GM21526 (cell line): ENCODE measurements around the gene ADAM12.

ENCODE experiments used
- ATAC-seq: cut with Tn5 transposase; IDR thresholded peaks from one replicate; pipeline ENCODE4 v1.9.1; 2021; ENCODE audit warnings: moderate library complexity; ENCODE audit not compliant: unreplicated experiment, low FRiP score

ADAM12 gene

DNA sequence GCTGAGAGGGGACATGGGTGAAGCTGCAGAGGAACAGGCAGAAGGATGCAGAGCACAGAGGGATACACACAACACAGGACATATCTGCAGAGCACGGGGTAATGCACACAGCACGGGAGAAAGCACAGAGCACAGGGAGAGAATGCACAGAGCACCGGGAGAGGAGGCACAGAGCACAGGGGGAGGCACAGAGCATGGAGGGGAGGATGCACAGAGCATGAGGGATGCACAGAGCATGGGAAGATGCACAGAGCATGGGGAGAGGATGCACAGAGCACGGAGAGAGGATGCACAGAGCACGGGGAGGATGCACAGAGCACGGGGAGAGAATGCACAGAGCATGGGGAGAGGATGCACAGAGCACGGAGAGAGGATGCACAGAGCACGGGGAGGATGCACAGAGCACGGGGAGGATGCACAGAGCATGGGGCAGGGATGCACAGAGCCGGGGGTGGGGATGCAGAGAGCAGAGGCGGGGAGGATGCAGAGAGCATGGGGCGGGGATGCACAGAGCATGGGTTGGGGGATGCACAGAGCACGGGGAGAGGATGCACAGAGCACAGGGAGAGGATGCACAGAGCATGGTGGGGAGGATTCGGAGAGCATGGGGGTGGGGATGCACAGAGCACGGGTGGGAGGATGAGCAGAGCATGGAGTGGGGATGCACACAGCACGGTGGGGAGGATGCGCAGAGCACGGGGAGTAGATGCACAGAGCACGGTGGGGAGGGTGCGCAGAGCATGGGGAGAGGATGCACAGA is 230.0 kb downstream of the ADAM12 start:
- no peak for ATAC-seq

DNA sequence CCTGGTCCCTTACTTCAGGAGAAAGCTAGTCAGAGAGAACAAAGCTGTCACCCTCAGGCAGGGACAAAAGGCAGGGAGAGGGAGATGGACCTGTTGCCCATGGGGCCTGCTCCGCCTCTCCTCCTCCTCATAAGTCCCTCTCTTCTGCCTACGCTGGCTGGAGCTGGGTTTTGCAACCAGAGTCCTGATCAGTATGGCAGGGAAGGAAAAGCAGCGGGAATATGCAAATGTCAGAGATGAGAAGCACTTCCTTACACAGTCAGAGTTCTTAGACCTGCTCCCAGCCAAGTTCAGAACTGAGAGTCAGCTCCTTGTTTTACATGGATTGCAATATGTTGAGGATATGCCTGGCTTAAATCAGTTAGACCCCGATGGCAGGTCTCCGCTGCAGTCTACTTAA is 231.1 kb downstream of the ADAM12 start:
- no peak for ATAC-seq

DNA sequence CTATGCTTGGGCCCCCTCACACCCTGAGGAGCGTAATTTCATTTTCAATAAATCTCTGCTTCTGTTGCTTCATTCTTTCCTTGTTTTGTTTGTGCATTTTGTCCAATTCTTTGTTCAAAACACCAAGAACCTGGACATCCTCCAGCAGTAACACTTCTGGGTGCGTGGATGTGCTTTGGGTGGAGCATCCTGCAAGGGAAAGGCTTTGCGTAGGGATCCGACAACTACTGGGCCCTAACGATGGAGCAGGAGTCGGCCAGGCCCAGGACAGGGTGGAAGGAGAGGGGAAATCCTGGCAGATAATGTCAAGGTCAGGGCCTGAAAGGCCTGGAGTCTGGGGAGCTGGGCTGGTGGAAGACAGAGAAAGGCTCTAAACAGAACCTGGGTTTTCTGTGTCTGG is 231.8 kb downstream of the ADAM12 start:
- no peak for ATAC-seq

DNA sequence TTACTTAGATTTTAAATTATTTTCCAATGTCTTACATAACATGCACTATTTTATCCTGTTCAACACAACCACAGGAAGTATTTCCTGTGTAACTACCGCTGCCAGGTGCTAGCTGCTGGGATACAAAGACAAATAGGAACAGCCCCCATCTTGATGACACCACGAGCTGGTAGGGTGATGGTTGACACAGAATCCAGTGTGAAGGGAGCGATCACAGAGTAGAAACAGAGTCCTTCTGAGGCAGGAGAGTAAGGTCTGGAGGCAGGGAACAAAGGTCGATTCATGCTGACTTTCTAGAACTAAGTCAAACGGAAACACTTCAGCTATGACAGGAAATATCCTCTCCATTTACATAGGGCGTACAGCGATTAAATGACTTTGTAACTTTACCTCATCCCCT is 232.3 kb downstream of the ADAM12 start:
- no peak for ATAC-seq

DNA sequence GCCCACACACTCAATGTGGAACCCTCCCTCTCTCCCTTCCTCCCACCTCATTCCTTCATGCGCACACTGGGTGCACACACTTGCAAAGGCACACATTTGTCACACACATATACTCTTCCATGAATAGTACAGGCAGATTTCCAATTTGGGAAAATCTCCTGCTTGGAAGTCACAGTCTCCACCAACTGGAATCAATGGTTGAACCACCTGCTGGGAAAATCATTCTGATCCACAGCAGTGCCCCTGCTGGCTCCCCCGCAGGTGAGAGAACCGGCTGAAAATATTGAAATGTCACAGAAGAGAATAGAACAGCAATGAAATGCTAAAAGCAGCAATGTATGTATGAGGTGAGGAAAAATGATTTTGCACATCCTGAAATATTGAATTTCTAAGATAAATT is 232.7 kb downstream of the ADAM12 start:
- no peak for ATAC-seq

DNA sequence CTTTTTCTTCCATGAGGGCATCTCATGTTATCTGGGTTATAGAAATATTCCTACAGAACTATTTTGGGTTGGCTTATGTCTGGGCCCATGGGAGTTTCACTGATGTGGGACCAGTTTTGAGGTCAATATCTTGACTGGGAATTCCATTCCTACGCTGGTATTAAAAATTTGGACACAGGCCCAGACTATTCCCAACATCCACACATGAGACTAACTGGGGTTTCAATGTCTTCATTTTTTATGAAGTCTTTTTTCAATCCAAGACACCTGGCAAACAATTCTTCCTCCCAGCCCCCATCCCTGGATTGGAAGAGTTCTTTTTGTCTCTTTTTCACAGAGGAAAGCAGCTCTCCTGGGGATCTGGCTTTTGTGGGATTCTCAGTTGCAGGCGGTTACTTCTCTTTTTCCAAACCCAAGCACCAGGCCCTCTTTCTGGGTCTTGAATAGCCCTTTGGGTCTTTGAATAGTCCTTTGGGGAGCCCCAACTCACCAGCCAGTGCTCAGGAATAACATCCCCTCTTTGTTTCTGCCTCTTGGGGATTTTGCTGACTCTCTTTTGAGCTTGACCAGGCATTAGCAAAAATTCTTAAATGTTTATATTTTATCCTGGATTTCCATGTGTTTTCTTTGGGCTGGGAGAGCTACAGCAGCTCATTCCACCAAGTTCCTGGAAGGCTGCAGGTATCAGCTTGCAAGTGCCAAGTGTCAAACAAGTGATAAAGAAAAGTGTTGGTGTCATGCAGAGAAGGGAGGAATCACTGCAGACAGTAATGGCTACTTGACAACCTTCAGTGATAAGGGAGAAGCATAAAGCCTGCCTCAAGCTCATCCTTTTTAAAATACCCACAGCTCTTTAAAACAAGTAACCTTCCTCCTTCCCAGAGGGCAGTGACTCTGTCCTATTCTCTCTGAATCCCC is 234.3 kb downstream of the ADAM12 start:
- no peak for ATAC-seq

DNA sequence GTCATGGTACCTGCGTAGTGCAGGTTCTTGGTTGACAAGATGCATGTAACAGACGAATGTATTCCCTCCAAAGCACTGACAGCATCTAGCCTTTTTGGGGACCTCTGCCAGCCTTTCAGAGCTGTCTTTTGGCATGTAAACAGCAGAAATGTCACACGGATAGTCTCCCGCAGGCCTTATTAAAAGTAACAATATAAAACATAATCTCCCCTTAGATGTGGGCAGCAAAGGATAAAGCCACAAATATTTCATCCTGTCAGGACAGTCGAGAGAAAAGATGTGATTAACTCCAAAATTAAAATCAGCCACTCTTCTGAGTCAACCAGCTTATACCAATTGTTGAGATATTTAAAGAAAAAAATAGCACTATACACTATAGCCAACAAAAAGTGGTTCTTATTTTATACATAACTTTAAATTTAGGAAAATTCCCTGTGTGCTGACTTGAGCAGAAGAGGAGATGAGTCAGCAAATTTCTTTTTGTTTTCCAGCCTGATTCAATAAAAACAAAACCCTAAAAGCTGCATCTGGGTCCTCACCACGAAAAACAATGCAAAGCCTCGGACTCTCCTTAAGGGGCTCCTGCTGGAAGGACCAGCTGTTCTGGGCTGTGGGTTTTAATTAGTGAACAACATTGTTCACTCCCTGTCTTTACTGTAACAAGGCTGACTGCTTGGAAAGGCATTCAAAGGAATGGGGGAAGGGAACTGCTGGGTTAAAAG is 240.2 kb downstream of the ADAM12 start:
- no peak for ATAC-seq

DNA sequence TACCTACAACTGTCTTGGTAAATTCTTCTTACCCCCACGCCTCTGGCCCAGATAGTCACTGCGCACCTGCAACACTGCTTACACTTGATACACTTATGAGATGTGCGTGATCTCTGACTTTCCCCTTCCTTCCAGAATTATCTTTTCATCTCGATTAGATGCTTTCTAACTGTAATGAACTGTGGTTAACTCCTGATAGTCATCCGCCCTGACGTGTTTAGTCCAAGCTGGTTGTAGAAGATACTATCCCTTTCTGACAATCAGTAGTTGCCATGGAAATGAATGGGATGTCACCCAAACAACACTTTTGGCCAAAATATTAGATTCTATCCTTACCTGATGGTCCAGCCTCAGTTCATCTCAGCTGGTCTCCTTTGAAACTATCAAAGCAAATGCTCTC is 241.5 kb downstream of the ADAM12 start:
- ATAC-seq = no peak

DNA sequence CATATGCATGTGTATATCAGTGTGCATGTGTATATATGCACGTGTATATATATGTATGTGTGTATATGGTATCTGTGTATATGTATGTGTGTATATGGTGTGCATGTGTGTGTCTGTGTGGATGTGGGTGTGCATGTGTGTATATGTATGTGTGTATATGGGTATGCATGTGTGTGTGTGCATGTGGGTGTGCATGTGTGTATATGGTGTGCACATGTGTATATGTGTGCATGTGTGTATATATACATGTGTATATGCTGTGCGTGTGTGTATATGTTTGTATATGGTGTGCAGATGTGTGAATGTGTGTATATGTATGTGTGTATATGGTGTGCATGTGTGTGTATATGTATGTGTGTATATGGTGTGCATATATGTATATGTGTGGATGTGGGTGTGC is 245.2 kb downstream of the ADAM12 start:
- no peak for ATAC-seq

DNA sequence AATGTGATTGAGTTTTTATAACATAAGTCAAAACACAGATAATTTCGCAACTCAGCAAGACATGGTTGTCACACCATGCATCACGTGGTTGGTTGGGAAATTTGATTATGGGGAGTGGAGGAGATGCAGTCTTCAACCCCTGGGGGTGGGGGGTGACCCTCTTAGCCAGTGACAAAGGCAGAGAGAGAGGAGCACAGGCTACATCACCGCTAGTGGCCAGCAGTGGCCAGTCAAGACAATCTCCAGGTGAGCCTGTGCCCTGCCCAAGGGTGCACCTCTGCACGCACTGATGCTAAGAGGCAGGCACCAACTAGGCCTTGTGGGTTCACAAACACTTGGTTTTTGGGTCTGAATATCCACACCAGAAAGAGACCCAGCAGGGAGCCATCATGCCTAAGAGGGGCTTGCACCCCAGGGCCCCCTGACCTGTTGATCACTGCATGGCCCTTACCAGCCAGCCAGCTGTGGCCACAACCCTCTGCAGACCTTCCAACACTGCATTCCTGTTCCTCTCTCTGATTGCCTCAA is 247.5 kb downstream of the ADAM12 start:
- ATAC-seq = no peak

DNA sequence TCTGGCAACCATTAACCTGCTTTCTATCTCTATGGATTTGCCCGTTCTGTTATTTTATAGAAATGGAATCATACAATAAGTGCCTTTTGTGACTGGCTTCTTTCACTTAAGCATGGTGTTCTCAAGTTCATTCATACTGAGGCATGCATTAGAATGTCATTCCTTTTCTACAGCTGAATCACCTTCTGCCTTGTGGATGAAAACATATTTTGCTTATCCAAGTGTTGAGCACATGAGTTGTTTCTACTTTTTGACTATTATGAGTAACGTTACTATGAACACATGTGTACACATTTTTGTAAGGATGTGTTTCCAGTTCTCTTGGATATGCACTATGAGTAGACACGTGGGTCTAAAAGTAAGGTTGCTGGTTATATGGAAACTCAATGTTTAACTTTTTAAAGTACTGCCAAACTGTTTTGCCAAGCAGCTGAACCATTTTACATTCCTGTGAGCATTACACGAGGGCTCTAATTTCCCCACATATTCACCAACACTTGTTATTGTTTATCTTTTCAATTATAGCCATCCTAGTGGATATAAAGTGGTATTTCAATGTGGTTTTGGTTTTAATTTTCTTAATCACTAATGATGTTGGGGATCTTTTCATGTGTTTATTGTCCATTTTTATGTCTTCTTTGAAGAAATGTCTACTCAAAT is 250.6 kb downstream of the ADAM12 start:
- no peak for ATAC-seq

DNA sequence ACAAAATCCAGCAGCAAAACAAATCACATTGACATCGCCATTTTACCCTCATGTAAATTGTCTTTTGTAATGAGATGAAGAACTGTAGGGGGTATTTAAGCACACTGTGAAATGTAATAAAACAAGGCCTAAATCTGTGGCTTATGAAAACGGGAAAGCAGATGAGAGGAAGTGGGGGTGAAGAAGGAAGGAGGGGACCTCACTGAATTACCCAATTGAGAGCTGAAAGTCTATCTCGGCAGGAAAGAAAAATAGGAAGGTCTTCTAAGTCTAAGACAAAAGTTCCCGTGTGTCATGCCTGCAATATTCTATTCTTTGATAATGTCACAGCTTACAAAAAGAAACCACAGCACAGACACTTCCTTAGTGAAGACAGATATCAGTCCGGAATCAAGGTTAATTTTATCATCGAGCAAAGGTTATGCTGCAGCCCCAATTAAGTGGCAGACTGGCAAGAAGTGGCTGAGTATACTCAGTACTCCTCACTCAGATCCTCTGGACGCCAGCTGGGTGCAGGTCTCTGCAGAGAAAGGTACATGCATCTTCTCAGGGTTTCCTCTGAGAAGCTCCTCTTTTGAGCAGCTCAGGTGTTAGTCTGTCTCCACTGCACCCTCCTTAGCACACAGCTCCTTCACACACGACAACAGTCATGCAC is 252.2 kb downstream of the ADAM12 start:
- ATAC-seq = no peak

DNA sequence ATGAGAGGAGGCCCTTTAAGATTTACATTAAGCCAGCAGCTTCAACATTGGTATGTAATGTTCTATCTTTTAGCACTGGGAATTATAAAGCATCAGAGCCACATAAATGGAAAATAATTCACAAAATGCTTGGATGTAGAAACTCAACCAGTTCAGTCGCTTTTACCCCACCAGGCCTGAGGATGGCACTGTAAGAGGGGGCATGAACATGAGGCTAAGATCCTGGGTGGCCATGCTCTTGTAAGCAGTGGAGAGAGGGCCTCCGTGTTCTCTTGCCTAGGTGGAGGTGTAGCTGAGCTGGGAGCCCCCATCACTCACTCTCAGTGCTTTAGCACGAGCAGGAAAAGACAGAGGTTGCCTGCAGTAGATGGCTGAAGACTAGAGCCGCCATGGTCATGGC is 253.1 kb downstream of the ADAM12 start:
- no peak for ATAC-seq

DNA sequence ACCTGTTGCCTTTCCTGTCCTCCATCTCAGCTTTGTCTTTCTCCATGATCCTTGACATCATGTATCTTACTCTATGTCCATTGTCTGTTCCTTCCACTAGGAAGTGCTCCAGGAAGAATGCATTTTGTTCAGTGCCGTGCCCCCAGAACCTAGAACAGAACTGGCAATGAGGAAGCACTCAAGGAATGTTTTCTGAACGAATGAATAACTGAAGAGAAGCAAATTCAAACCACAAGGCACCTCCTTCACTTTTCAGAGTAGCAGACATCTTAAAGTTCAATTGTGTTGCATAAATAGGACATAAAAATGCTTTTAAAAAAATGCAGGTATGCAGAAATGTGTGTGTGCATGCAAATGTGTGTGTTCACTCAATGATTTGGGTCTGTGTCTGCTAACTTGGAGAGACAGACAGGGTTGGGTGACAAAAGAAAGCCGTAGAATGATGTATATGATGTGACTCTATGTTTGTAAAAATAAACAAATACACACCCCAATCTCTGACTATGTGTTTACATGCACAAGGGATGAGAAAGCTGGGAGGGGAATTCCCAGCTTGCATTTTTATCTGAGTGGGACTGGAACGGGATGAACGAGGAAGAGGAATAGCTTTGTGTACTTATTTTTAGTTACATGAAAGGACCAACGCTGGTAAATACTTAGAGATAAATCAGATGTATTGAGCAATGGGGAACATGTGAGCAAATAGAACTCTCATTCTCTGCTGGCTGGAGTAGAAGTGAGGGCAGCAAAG is 254.2 kb downstream of the ADAM12 start:
- no peak for ATAC-seq

DNA sequence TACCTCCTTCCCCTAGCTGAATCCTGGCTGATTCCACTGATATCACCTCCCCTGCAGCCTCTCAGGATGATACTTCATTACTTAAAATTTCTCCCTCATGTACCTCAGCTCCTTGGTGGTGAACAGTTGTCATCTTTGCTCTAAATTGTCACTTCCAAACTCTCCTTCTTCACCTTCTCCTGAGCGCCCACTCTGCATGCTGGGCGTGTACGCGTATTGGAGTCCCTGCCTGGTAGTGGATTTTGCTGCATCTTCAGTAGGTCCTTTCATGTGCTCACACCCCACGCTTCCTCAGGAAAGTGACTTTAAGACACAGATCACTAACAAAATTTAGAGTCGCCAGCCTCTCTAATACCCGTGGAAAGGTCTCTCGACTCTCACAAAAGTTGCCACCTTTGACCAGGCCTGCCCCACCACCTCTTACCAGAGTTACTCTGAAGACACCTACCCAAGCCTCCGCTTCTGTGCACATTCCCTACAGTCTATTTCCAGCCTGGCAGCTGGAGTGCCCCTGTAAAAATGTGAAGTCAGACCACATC is 255.1 kb downstream of the ADAM12 start:
- ATAC-seq = no peak

DNA sequence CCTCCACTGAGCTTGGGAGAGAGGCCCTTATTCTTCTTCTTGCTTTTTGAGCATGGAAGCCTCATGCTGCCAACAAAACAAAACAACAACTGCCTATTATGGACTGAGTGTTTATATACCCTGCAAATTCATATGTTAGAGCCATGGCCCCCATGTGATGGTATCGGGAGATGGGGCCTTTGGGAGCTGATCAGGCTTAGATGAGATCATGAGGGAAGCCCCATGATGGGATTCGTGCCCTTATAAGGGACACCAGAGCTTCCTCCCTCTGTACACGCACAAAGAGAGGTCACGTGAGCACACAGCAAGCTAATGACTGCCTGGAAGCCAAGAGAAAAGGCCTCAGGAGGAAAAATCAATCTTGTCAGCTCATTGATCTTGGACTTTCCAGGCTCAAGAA is 256.9 kb downstream of the ADAM12 start:
- ATAC-seq = no peak

DNA sequence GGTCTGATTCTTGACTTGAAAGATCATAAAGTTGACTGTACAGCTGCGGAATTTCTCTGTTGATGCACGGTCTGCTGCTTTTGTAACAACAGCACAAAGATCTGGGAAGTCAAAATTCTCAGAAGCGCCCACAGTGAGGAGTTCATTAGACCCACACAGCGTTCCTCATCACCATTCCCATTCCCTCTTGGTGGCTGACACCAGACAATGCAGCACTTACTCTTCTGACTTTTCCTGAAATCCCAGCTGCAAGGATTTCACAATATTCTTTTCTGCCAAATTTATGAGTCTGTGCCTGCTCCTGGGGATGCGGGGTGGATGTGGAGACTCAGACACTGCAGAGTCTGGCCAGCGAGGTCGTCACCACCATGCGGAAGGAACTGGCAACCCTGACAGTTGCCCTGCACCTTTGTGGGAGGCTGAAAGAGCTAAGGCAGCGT is 258.0 kb downstream of the ADAM12 start:
- no peak for ATAC-seq

DNA sequence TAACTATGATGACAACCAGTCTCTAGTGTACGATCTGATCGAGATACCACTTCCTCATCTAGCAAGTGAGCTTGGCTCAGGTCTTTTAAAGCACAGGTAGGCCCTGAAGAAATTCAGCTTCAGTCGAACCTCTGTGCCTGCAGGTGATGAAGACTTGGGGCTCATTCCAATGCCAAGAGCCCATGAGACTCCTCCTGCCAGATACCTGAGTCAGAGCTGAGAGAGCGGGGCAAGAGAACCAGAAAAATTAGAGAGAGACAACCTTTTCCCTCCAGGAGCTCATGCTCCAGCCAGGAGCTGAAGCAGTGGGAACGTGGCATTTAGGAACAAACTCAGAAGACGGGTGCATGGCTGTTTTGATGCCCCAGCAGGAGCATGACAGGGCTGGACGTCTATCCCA is 259.3 kb downstream of the ADAM12 start:
- no peak for ATAC-seq

DNA sequence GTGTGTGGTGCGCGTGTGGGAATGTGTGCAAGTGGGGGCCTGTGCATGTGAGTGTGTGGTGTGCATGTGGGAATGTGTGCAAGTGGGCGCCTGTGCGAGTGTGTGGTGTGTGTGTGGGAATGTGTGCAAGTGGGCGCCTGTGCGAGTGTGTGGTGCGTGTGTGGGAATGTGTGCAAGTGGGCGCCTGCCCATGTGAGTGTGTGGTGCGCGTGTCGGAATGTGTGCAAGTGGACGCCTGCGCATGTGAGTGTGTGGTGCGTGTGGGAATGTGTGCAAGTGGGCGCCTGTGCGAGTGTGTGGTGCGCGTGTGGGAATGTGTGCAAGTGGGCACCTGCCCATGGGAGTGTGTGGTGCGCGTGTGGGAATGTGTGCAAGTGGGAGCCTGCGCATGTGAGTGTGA is 259.7 kb downstream of the ADAM12 start:
- ATAC-seq = no peak
